GM12892 (cell line): Measurements from ENCODE around the gene BATF3.

Source experiments
- POLR2A ChIP-seq: IDR thresholded peaks from 2 replicates; pipeline ENCODE4 v1.6.1; 2011; ENCODE audit warnings: low read depth, low read length, control low read depth
- POLR2AphosphoS5 ChIP-seq: IDR thresholded peaks from 2 replicates; pipeline ENCODE4 v1.6.1; 2011; ENCODE audit warnings: low read depth, low read length, control low read depth

GRCh38 chr1:212710566-212710965, 10.9 kb upstream of the BATF3 start:
- TF ChIP-seq POLR2A (no peak), POLR2AphosphoS5 (no peak)
